Myocyte (in vitro differentiated cells): ENCODE data around the gene SPIRE1. TPM values are rescaled to one million over a fixed set of nuclear protein-coding genes. Genes with fewer than 3 reads are reported as not detected.
"Not testable (repeated sequence)": the region's sequence is repeated elsewhere in the genome, so short reads cannot be mapped to it uniquely, and the experiment has no call there.

Experiments used
- DNase-seq: peaks from one replicate; pipeline ENCODE4 v3.0.0-alpha.2; 2012; ENCODE audit warnings: low read depth
- total RNA-seq: library from RNA; depleted of rRNA; stranded (reverse); fragments of >200 nt; gene quantifications from 2 replicates; pipeline ENCODE4 v1.2.3, GENCODE V29; 2014

The SPIRE1 gene
- total RNA-seq, 1 donor from 2014 or later, result 53.9 TPM

DNA sequence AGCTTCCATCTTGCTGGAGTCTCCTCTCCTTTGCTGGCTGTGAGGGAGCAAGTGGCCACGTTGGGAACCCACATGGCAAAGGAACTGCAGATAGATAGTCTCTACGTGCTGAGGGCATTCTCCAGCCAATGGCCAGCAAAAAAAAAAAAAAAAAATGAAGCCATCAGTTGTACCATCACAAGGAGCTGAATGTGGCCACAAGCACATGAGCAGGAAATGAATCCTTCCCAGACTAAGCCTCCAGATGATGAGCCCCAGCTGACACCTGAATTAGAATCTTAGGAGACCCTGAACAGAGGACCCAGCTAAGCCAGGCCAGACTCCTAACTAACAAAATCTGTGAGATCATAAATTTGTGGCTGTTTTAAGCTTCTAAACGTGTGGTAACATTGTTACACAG, 57.9 kb downstream of the SPIRE1 start:
- DNase-seq, result peak; percentile 24

DNA sequence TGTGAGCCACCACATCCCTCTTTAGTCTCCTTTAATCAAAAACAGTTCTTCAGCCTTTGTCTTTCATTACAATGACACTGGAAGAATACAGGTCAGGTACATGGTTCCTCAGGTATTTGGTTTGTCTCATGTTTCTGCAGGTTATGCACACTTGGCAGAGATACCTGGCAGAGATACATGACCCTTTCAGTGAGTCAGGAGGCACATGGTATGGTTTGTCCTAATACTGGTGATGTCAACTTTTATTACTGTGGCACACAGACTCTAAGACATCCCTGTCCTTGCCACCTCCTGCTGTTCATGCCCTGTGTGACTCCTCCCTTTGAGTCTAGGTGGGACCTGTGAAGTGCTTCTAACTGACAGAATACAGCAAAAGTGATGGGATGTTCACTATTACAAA, 58.4 kb downstream of the SPIRE1 start:
- DNase-seq, result no peak

DNA sequence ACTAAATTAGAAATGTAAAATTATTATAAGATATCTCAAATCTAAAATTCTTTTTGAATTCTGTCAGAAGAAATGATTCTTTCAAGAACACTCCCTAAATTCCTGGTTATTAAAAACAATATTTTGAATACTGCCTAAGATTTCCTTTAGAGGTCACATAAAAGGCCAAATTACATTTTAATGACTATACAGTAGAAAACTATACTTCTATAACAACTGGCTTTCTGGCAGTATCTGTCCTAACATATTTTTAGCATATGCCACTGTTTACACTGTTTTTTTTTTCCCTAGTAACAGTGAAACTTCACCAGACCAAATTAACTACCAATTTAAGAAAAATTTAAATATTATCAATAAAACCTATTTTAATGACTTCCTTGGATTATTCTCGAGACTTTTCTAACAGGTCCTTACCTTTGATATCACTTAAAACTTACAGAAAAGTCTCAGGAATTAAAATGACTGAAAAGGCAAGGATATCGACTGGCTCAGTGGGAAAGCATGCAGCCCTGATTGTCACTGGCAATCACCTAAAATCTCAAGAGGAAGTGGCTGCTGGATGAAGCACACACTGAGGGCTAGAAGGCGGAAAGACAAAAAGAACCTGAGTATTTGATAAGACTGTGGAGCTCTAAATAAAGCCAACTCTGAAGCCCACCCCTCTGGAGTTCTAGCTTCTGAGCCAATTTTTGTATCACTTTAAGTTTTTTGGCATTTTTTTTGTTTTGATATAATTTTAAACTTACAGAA, 59.6 kb downstream of the SPIRE1 start:
- peak; percentile 36 for DNase-seq

DNA sequence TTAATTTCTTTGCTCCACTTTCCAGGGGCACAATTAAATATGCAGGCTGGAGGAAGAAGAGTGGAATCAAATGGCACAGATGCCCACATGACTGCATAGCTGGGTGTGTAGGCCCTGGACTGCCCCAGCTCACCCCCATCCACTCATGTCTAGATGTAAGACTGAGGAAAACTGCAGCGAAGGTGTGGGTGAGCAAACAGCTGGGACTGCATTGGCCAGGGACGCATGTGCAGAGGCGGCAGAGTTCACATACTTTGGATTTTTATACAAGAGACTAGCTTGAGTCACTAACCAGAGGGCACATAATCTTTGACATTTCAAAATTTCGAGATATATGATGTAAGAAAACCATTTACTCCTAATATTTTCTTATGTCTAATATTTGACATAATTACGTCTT, 60.1 kb downstream of the SPIRE1 start:
- DNase-seq, result peak; percentile 89

DNA sequence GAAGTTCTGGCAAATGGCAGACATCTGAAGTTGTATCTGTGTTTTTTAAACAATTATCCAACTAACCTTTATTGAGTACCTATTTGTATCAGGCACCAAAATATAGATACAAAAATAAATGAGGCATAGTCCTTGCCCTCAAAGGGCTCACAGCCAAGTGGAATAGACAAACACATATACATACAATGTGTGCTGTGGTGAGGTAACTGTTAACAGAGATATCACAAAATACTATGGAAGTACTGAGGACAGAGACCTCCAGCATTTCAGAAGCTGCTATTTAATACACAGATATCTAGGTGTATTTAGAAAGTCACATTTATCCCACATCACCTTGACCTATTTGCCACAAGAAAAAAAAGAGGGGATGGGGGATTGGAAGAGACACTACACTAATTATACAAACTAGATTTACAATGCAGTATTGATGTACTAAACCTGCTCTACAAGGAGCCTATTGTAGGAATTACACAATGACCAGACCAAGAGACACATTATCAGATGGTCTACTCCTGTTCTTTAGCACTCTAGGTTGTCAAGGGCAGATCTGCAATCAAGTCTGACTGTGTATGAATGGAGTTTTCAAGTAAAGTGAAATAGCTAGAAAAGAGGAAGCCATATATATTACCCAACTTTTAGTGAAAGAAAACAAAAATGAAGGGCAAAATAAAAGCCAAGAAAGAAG, 62.2 kb downstream of the SPIRE1 start:
- no peak for DNase-seq

DNA sequence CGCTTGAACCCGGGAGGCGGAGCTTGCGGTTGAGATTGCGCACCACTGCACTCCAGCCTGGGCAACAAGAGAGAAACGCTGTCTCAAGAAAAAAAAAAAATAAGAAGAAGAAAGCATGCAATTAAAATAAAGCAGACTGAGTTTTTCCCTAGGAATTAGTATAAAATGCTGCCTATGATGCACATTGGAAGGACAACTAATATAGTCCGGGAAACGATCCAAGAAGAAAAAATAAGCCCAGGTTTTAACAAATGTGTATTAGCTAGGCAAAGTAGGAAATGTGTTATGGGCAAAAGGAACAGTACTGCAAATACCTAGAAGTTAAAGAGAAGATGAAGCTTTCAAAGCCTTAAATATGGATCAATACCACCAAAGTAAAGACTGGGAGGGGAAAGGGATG, 64.0 kb downstream of the SPIRE1 start:
- DNase-seq, result no peak

GRCh38 chr18:12592597-12593127, 65.2 kb downstream of the SPIRE1 start:
- no peak for DNase-seq

- no peak for DNase-seq
These were observed 68.5 kb downstream of the SPIRE1 start for GRCh38 chr18:12589448-12589847.

DNA sequence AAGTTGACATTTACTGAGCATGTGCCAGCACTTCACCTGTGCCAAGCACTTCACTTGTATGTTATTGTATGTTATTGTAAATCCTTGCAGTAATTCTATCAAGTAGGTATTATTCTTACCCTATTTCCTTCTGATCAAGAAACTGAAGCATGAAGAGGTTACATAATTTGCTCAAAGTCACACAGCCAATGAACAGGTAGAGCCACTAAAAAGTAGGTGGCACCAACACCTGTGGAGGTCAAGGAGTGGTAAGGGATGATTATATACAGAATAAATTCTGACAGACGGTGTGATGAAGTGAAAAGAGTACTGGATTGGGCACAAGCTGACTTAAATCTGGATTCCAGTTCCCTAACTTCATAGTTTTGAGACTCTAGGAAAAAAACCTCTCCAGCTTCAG, 71.0 kb downstream of the SPIRE1 start:
- DNase-seq, result no peak

DNA sequence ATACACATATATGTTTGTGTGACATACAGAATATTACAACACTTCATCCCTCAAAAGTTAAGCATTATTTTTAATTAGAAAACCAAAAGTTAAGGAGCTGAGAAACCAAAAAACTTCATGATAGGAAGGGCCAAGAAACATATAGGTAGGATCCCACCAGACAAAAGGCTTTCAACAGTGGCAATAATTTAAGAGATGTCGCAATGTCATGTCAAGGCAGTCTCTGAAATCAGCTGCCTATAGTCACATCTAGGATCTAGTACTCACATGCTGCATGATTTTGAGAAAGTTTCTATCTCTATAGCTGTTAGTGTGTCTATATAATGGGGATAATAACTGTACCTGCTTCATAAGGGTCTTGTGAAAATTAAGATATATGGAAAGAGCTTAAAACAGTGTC, 72.7 kb downstream of the SPIRE1 start:
- DNase-seq, result no peak

DNA sequence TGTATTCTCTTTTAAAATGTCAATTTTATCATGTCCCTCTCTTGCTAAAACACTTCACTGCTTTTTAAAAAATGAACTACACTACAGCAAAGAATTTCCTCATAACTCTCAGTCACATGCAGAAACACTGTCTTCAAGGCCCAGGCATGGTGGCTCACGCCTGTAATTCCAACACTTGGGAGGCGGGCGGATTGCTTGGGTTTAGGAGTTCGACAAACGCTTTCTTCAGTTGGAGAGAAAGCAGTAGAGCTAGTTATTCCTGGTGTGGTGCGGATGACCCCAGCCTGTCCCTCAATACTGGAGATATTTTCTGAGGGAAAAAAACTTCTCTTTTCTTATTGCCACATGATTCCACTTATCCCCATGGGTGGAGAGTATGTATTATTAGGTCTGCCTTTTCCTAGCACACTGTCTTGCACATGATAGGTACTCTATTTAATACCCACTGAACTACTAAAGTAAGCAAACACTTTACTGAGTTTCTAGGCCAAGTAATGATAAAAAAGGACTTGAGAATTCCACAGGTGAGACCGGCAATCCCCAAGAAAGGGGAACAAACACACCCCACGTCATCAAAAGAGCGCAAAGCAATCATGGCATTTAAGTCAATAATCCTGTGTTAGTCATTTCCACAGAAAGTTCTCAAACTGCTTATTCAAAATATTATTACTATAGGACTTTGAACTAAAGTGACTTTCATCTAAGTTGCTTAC, 77.1 kb downstream of the SPIRE1 start:
- no peak for DNase-seq

DNA sequence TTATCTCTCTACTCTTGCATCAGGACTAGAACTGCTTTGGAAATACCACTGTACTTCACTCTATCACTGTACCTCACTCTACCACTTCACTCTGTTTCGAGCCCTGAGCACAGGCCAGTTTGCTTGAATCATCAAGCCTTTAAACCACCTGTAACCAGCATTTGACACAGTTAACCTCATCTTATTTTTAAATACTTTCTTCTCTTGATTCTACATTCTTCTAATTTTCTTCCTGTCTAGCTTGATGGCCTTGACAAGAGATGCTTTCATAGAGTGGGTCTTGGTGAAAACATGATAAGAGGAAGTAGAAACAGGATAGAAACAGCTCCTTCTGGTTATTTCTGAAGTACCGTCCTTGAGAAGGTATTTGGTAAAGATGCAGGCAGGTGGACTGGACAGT, 78.1 kb downstream of the SPIRE1 start:
- no peak for DNase-seq

- no peak for DNase-seq
These were observed 80.1 kb downstream of the SPIRE1 start for GRCh38 chr18:12577848-12578247.

- no peak for DNase-seq
These were observed 83.3 kb downstream of the SPIRE1 start for GRCh38 chr18:12574494-12575185.

DNA sequence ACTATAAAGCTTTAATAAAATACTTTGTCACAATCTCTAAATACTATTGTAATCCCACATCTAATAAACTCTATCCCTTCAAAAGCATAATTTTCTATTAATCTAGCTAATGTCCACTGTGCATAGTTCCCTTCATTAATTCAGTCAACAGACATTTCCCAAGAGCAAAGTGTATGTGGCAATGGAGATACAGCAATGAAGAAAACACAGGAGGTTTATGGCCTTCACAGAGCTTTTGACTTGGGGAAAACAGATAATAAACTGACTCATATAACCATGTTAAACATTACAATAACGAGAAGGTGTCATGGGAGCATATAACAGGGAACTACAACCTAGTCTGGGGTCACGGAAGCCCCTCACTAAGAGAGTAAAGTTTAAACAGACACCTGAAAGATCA, 86.3 kb downstream of the SPIRE1 start:
- no peak for DNase-seq

DNA sequence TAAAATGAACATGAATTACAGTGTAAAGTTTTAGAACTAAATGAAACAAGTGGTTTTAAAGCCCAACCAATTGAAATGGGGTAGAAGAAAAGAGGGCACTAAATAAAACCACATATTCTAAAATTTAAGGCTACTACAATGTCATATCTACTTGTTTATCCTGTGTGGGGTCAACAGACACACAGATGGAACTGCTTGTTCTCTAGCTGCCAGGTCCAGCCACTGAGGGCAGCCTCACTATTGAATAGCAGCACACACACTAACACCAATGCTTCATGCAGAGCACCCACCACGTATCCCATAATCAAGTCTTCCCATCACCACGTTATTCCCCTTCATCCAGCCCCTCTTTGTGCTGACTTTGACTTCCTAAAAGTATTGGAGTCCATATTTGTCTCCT, 88.1 kb downstream of the SPIRE1 start:
- no peak for DNase-seq

DNA sequence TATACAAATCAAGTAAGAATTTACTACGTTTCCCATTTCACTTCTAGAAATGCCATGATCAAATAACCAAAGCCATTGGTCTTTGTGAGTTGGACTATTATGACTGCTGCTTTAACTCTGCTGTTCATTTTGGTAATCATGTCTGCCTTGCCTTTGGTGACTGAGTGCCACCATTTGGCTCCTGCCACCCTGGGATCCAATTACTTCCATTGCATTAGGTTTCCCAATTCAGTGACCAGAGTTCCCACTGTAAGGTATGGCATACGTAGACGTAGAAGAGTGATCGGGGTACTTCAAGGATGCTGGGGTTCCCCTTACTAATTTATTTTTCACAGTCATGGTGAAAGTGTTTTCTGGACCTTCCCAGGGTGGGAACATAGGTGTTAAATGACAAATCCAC, 90.1 kb downstream of the SPIRE1 start:
- no peak for DNase-seq

GRCh38 chr18:12564861-12565260, 93.0 kb downstream of the SPIRE1 start:
- no peak for DNase-seq

GRCh38 chr18:12564378-12564777, 93.5 kb downstream of the SPIRE1 start:
- DNase-seq, result no peak

DNA sequence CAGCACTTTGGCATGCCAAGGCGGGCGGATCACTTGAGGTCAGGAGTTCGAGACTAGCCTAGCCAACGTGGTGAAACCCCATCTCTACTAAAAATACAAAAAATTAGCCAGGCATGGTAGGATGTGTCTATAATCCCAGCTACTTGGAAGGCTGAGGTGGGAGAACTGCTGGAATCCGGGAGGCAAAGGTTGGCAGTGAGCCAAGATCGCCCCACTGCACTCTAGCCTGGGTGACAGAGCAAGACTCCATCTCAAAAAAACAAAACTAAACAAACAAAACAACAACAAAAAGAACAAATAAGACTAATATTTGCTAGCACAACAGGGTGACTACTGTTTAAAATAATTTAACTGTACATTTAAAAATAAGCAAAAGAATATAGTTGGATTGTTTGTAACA, 97.3 kb downstream of the SPIRE1 start:
- DNase-seq, result not testable (repeated sequence)

DNA sequence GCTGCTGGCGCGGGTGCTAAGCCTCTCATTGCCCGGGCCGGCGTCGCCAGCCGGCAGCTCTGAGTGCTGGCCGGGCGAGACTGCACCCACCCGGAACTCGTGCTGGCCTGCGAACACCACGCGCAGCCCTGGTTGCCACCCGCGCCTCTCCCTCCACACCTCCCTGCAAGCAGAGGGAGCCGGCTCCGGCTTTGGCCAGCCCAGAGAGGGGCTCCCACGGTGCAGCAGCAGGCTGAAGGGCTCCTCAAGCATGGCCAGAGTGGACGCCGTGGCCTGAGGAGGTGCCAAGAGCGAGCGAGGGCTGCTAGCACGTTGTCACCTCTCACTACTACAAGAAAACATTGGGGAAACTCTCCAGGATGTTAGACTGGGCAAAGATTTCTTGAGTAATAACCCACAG, 98.6 kb downstream of the SPIRE1 start:
- no peak for DNase-seq
